CD4-positive, alpha-beta memory T cell (primary cell): ENCODE results near the gene MYO1D. TPM values are rescaled to one million over a fixed set of nuclear protein-coding genes. Genes with fewer than 3 reads are reported as not detected.

Experiments used
- CTCF ChIA-PET: fragments of 350-600 bp; sonication (Branson Sonifier 250); formaldehyde crosslinking; loops from one replicate; lab custom pipeline; 2021; ENCODE audit warnings: inconsistent platforms; ENCODE audit not compliant: partially characterized antibody; lab: Charles Lee
- POLR2A ChIA-PET: fragments of 350-600 bp; sonication (Branson Sonifier 250); formaldehyde crosslinking; loops from one replicate; lab custom pipeline; 2021; ENCODE audit not compliant: partially characterized antibody; lab: Charles Lee
- DNase-seq, 5 donors: peaks; one replicate each; pipeline versions ENCODE4 v3.0.0 to v3.0.0-alpha.2; 2020 to 2022; ENCODE audit warnings: mixed read lengths in 1 of 5
- H3K27ac ChIP-seq: one replicate; pipeline ENCODE4 v1.7.0; 2013; ENCODE audit warnings: low read depth, low read length
- H3K27me3 ChIP-seq: 2 replicates; pipeline ENCODE4 v1.7.0; 2013; ENCODE audit warnings: mild to moderate bottlenecking, low read length, moderate library complexity; ENCODE audit not compliant: insufficient read depth
- H3K36me3 ChIP-seq: 2 replicates; pipeline ENCODE4 v1.7.0; 2013; ENCODE audit warnings: mild to moderate bottlenecking, low read length, moderate library complexity; ENCODE audit not compliant: insufficient read depth
- H3K4me1 ChIP-seq: 2 replicates; pipeline ENCODE4 v1.7.0; 2013; ENCODE audit warnings: mild to moderate bottlenecking, low read length, moderate library complexity; ENCODE audit not compliant: insufficient read depth
- H3K4me3 ChIP-seq, 2 donors: one replicate each; pipeline ENCODE4 v1.7.0; 2013; ENCODE audit warnings: low read length in 2 of 2, mild to moderate bottlenecking in 1 of 2
- H3K9me3 ChIP-seq, 2 donors: one replicate each; pipeline ENCODE4 v1.7.0; 2013; ENCODE audit warnings: low read length in 2 of 2, control low read depth in 1 of 2; ENCODE audit not compliant: control insufficient read depth in 1 of 2
- H3K27ac Mint-ChIP-seq, 7 donors: one replicate each; pipeline ENCODE4 v1.8.0; 2020 to 2021; ENCODE audit warnings: mixed read lengths in 7 of 7, mild to moderate bottlenecking in 6 of 7, inconsistent platforms in 3 of 7, moderate library complexity in 3 of 7
- H3K27me3 Mint-ChIP-seq, 2 donors: one replicate each; pipeline ENCODE4 v1.8.0; 2020 to 2021; ENCODE audit warnings: mixed read lengths in 2 of 2
- H3K36me3 Mint-ChIP-seq, 2 donors: one replicate each; pipeline ENCODE4 v1.8.0; 2020 to 2021; ENCODE audit warnings: mixed read lengths in 2 of 2, inconsistent platforms in 1 of 2, mild to moderate bottlenecking in 1 of 2
- H3K4me1 Mint-ChIP-seq, 4 donors: one replicate each; pipeline ENCODE4 v1.8.0; 2020 to 2021; ENCODE audit warnings: mixed read lengths in 4 of 4, mild to moderate bottlenecking in 1 of 4
- H3K4me3 Mint-ChIP-seq, 8 donors: one replicate each; pipeline ENCODE4 v1.8.0; 2020 to 2021; ENCODE audit warnings: mixed read lengths in 8 of 8, mild to moderate bottlenecking in 7 of 8, moderate library complexity in 6 of 8, inconsistent platforms in 3 of 8
- H3K9me3 Mint-ChIP-seq, 8 donors: one replicate each; pipeline ENCODE4 v1.8.0; 2020 to 2021; ENCODE audit warnings: mixed read lengths in 8 of 8, mild to moderate bottlenecking in 5 of 8, inconsistent platforms in 3 of 8, moderate library complexity in 1 of 8
- intact Hi-C: fragments of 100-400 bp; cut with micrococcal nuclease; formaldehyde crosslinking; loops from one replicate; pipeline ENCODE4 v1.15.1; 2023
- polyA plus RNA-seq, 2 donors: library from polyadenylated mRNA; unstranded; fragments of 300-500 nt; fragmentation: Illumina TruSeq; gene quantifications; one replicate each; pipeline ENCODE4 v1.2.3, GENCODE V29; 2021
- total RNA-seq, 2 experiments: library from RNA; stranded (reverse); gene quantifications; one replicate each; pipeline ENCODE4 v1.2.3, GENCODE V29; 2021

The MYO1D gene
- total and polyA plus RNA-seq, 4 experiments from 2014 or later = 2.0 to 12.7 (median 10.5) TPM

DNA sequence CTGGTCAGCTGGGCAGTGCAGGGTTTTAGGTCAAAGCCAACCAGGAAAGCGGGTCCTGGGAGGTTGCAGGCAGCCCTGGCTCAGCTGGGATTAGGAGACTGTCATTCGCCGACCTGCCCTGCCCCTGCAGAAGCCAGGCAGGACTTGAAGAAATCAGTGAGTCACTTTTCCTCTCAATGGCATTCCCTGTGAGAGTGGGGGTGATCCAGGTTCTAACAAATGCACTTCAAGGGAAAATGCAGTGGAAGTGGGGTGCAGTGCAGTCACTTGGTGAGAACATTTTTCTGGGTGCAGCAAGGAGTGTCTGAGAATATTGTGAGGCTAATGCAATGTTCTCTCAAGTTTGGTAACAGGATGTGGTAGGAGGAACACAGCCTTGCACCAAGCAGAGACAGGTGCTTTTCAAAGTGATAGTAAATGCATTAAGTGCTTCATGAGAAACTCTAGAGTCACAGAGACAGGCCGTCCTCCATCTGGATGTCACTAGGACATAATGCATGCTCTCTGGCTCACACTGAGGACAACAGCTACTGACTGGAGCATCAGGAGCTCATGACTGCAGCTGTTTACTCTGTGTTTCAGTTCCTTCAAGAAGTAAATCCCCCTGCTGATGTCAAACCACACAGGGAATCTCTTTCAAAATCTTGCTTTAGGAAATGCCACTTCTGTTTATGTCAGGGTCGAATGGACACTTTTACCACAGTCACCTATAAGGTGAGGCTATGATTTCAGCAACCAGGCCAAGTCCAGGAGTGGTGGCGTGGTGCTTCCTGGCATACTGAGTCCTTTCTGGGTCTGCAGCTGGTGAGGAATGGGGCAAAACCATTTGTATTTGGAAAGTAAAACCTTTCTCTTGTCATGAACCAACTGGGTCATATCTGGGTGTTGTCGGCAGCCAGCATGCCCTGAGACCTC lies 373.4 kb downstream of the MYO1D start:
- Mint-ChIP-seq H3K27ac (peak overlapping the region; percentile 95 to 99 (median 96)), H3K9me3 (no peaks in the 10 kb centered on the region), H3K4me3 (peak overlapping the region; percentile 66 to 88 (median 79)), H3K4me1 (peaks cover 46 to 69% (median 59%) of the 10 kb centered on the region in 4 donors), H3K27me3 (no peaks in the 10 kb centered on the region), H3K36me3 (peaks cover 0 to 5% of the 10 kb centered on the region in 2 donors)
- peak overlapping the region; percentile 73 for H3K27ac ChIP-seq
- H3K36me3 ChIP-seq = no peaks in the 10 kb centered on the region
- intact Hi-C loops = loop anchor here (1.0 to 2.0 kb wide), 3 partner anchors 13 to 17 kb away; partner anchors contain the start of gene CDK5R1
- ChIA-PET POLR2A (interaction anchor here (0.7 to 3.2 kb wide), 11 partner anchors 10 to 32 kb away, joined by 3 to 40 read pairs (median 5); partner anchors contain the start of gene CDK5R1), CTCF (interaction anchor here (0.7 to 1.8 kb wide), 3 partner anchors 14 to 41 kb away, joined by 3 to 11 read pairs (median 6); no protein-coding TSS in a partner anchor)
- no peaks in the 10 kb centered on the region for H3K9me3 ChIP-seq
- H3K27me3 ChIP-seq = no peaks in the 10 kb centered on the region
- peaks cover 70% of the 10 kb centered on the region for H3K4me1 ChIP-seq
- peak; percentile 64 to 77 (median 74) for DNase-seq
- peak overlapping the region; percentile 4 to 16 for H3K4me3 ChIP-seq

DNA sequence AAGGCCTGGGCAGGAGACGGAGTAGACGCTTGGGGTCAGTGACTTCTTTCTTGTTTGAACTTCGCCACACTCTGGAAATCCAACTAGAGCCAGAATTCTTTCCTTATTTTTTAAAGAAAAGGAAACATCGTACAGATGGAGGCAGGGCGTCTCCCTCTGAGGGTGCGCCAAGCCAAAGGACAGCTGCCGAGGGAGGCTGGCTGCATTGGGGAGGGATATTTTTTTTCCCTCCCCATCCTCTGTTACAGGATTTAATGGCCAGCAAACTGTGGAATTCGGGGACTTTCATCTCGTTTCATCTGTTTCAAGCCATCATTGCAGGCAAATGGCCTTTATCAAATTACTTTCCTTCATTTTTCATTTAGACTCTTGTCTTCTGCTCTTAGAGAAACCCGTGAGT lies 374.2 kb downstream of the MYO1D start:
- H3K27ac Mint-ChIP-seq = peak overlapping the region; percentile 95 to 99 (median 96)
- CTCF ChIA-PET = no interaction called here
- H3K27me3 Mint-ChIP-seq = no peaks in the 10 kb centered on the region
- Histone ChIP-seq H3K27ac (peak overlapping the region; percentile 73), H3K4me1 (peaks cover 62% of the 10 kb centered on the region), H3K27me3 (no peaks in the 10 kb centered on the region), H3K4me3 (peak overlapping the region in 1 of 2 donors; percentile 16), H3K9me3 (no peaks in the 10 kb centered on the region), H3K36me3 (no peaks in the 10 kb centered on the region)
- POLR2A ChIA-PET = interaction anchor here (1.4 to 3.2 kb wide), 6 partner anchors 11 to 21 kb away, joined by 5 to 40 read pairs (median 12); partner anchors contain the start of gene CDK5R1
- peak overlapping the region in 6 of 8 donors; percentile 74 to 88 (median 79) for H3K4me3 Mint-ChIP-seq
- H3K9me3 Mint-ChIP-seq = no peaks in the 10 kb centered on the region
- peaks cover 0 to 5% of the 10 kb centered on the region in 2 donors for H3K36me3 Mint-ChIP-seq
- no peak for DNase-seq
- intact Hi-C loops = loop anchor here (1.0 to 2.0 kb wide), 3 partner anchors 12 to 17 kb away; partner anchors contain the start of gene CDK5R1
- H3K4me1 Mint-ChIP-seq = peaks cover 46 to 61% (median 57%) of the 10 kb centered on the region in 4 donors

GRCh38 chr17:32502013-32502412 lies 374.9 kb downstream of the MYO1D start:
- peaks cover 42 to 55% (median 52%) of the 10 kb centered on the region in 4 donors for H3K4me1 Mint-ChIP-seq
- ChIA-PET POLR2A (interaction anchor here (0.6 to 4.1 kb wide), 4 partner anchors 14 to 259 kb away, joined by 3 to 29 read pairs (median 4); partner anchors contain the start of gene CDK5R1), CTCF (interaction anchor here (0.6 to 1.9 kb wide), 4 partner anchors 11 to 102 kb away, joined by 3 to 5 read pairs (median 3); partner anchors contain the start of gene PSMD11)
- H3K27me3 ChIP-seq = no peaks in the 10 kb centered on the region
- no peak overlapping the region for H3K4me3 ChIP-seq
- no peak overlapping the region for H3K27ac ChIP-seq
- peak overlapping the region in 5 of 8 donors; percentile 9 to 61 (median 36) for H3K4me3 Mint-ChIP-seq
- H3K27ac Mint-ChIP-seq = peak overlapping the region; percentile 75 to 99 (median 96)
- H3K9me3 Mint-ChIP-seq = no peaks in the 10 kb centered on the region
- no peaks in the 10 kb centered on the region for H3K27me3 Mint-ChIP-seq
- H3K9me3 ChIP-seq = no peaks in the 10 kb centered on the region
- H3K36me3 Mint-ChIP-seq = peaks cover 0 to 5% of the 10 kb centered on the region in 2 donors
- no peaks in the 10 kb centered on the region for H3K36me3 ChIP-seq
- DNase-seq = no peak
- intact Hi-C loops = loop anchor here (2.0 kb wide), 1 partner anchor 15 kb away; the partner anchor contains the start of gene CDK5R1
- H3K4me1 ChIP-seq = peaks cover 55% of the 10 kb centered on the region

DNA sequence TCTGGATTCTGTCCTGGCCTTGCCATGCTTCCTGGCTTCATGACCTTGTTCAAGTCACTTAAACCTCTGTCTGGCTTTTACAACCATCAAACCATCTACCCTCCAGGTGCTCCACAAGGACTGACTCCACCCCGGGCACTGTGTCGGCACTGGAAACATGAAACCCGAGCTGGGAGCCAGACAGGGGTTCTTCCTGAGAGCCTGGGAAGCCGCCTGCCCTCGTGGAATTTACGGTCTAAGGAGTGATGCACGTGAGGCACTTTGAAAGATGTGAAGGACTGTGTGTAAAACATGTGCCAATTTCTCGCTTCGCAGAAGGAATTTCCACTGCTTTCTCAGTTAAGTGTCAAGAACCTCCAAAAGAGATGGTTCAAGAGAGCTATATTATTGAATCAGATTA lies 378.5 kb downstream of the MYO1D start:
- H3K36me3 Mint-ChIP-seq = peaks cover 0 to 5% of the 10 kb centered on the region in 2 donors
- no peaks in the 10 kb centered on the region for H3K9me3 Mint-ChIP-seq
- POLR2A ChIA-PET = interaction anchor here (0.5 to 4.1 kb wide), 3 partner anchors 10 to 31 kb away, joined by 3 to 29 read pairs (median 4); partner anchors contain the start of gene CDK5R1
- H3K4me3 ChIP-seq = no peak overlapping the region
- intact Hi-C loops = no loop called here
- H3K27me3 ChIP-seq = no peaks in the 10 kb centered on the region
- H3K9me3 ChIP-seq = no peaks in the 10 kb centered on the region
- peak in 1 of 5 donors; percentile 33 for DNase-seq
- no peaks in the 10 kb centered on the region for H3K36me3 ChIP-seq
- H3K4me1 ChIP-seq = peaks cover 40% of the 10 kb centered on the region
- peaks cover 13 to 37% (median 25%) of the 10 kb centered on the region in 4 donors for H3K4me1 Mint-ChIP-seq
- no peak overlapping the region for H3K4me3 Mint-ChIP-seq
- H3K27ac ChIP-seq = no peak overlapping the region
- no peaks in the 10 kb centered on the region for H3K27me3 Mint-ChIP-seq
- H3K27ac Mint-ChIP-seq = peak overlapping the region in 1 of 7 donors; percentile 51
- CTCF ChIA-PET = interaction anchor here (0.8 to 1.5 kb wide), 3 partner anchors 14 to 36 kb away, joined by 3 to 4 read pairs (median 3); no protein-coding TSS in a partner anchor

DNA sequence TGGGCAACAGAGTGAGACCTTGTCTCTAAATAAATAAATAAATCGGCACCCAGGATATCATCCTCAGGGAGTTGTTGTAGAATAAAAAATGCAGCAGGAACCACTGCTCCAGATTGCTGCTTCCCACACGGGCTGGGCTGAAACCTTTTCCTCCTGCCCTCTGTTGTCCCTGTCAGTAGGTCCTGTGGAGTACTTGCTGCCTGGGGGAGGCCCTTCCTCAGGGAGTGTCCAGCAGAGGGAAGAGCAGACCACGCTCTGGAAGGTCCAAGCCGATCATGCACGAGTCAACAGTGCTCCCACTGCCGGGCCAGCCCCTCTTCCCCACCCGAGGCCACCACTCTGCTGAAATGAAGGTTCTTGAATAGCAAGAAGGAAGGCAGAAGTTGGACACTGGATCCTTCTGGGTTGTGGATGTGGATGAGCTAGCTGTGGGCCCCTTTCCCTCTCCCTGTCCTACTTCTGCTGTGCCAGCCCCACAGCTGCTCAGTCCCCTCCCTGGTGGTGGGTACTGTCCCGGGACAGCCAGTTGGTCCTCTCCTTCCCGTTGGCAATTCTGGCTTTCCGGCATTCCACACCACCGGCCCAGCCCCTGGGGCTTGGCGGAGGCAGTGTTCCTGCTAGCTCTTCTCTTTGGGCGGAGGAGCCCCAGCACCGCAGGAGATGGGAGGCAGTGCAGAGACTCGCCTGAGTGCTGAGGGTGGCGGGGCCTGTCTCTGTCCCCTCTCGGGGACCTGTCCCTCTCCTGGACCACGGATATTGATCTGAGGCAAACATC lies 379.3 kb downstream of the MYO1D start:
- peak in 1 of 5 donors; percentile 14 for DNase-seq
- intact Hi-C loops = no loop called here
- H3K27ac Mint-ChIP-seq = peak overlapping the region in 1 of 7 donors; percentile 85
- H3K9me3 Mint-ChIP-seq = no peaks in the 10 kb centered on the region
- H3K36me3 Mint-ChIP-seq = peaks cover 0 to 5% of the 10 kb centered on the region in 2 donors
- H3K4me3 Mint-ChIP-seq = peak overlapping the region in 2 of 8 donors; percentile 17 to 40
- POLR2A ChIA-PET = interaction anchor here (0.5 to 1.4 kb wide), 3 partner anchors 14 to 30 kb away, joined by 3 to 4 read pairs (median 3); no protein-coding TSS in a partner anchor
- H3K4me3 ChIP-seq = no peak overlapping the region
- H3K27me3 ChIP-seq = no peaks in the 10 kb centered on the region
- H3K27ac ChIP-seq = no peak overlapping the region
- H3K4me1 ChIP-seq = peaks cover 40% of the 10 kb centered on the region
- H3K4me1 Mint-ChIP-seq = peaks cover 13 to 37% (median 24%) of the 10 kb centered on the region in 4 donors
- H3K27me3 Mint-ChIP-seq = no peaks in the 10 kb centered on the region
- H3K9me3 ChIP-seq = no peaks in the 10 kb centered on the region
- no peaks in the 10 kb centered on the region for H3K36me3 ChIP-seq
- CTCF ChIA-PET = interaction anchor here (1.0 to 1.3 kb wide), 2 partner anchors 34 to 36 kb away, joined by 3 read pairs; no protein-coding TSS in a partner anchor

DNA sequence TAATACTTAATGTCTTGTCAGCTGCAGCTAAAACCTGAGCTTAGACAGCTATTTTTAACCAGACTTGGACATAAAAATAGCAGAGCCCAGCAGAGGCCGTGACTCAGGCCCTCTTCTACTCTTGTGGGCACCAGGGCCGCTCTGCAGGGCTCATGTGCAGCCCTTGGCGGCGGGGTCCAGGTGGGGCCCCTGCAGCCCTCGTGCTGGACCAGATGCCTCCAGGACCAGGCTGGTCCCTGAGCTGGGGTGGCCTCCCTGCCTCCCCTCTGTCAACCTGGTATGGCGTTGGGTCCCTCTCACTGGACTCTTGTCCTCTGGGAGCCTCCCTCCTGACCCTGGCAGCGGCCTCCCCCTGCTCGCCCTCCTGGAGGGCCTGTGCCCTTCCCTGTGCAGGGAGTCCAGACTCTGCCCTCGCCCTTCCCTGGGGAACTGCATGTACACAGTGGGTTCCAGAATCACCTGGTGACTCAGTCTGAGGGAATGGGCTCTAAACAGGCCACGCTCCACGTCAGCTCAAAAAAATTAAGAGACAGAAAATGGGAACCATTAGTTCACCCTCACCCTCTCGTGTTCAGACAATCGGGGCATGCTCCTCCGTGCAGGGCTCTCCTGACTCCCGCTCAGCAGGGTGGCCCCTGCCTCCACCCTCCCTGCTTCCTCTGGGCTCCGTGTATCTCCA lies 380.4 kb downstream of the MYO1D start:
- POLR2A ChIA-PET = interaction anchor here (1.1 to 2.2 kb wide), 2 partner anchors 10 to 22 kb away, joined by 3 to 8 read pairs; partner anchors contain the start of gene CDK5R1
- no peak overlapping the region for H3K27ac ChIP-seq
- Mint-ChIP-seq H3K27me3 (no peaks in the 10 kb centered on the region), H3K27ac (peak overlapping the region in 2 of 7 donors; percentile 47 to 70), H3K4me1 (peaks cover 17 to 37% (median 25%) of the 10 kb centered on the region in 4 donors), H3K36me3 (no peaks in the 10 kb centered on the region), H3K9me3 (no peaks in the 10 kb centered on the region), H3K4me3 (peak overlapping the region in 1 of 8 donors; percentile 25)
- H3K9me3 ChIP-seq = no peaks in the 10 kb centered on the region
- DNase-seq = no peak
- peaks cover 40% of the 10 kb centered on the region for H3K4me1 ChIP-seq
- H3K36me3 ChIP-seq = no peaks in the 10 kb centered on the region
- CTCF ChIA-PET = interaction anchor here (1.2 to 1.4 kb wide), 2 partner anchors 35 to 52 kb away, joined by 3 to 6 read pairs; partner anchors contain the start of gene PSMD11
- H3K27me3 ChIP-seq = no peaks in the 10 kb centered on the region
- intact Hi-C loops = no loop called here
- no peak overlapping the region for H3K4me3 ChIP-seq
